GM06990 (cell line): ENCODE results near the gene PATE3.

Experiments used
- DNase-seq: peaks from one replicate; pipeline ENCODE4 v3.0.0-alpha.2; 2011; ENCODE audit not compliant: insufficient read length; ENCODE audit errors: extremely low read depth
- H3K27me3 ChIP-seq: replicated peaks from 2 replicates; pipeline ENCODE4 v1.6.0; 2011; ENCODE audit warnings: low read length; ENCODE audit not compliant: control insufficient read depth, insufficient read depth
- H3K36me3 ChIP-seq: 2 replicates; pipeline ENCODE4 v1.5.1; 2011; ENCODE audit warnings: low read length; ENCODE audit not compliant: control insufficient read depth, insufficient read depth
- H3K4me3 ChIP-seq: replicated peaks from 2 replicates; pipeline ENCODE4 v1.5.1; 2011; ENCODE audit warnings: low read depth, mild to moderate bottlenecking, control low read depth, low read length
- TF ChIP-seq, protein P1 (sequence below): IDR thresholded peaks from 2 replicates; pipeline ENCODE4 v1.5.1; 2011; ENCODE audit warnings: low read length, control low read depth, mild to moderate bottlenecking, inconsistent platforms; ENCODE audit not compliant: insufficient read depth, poor library complexity, severe bottlenecking

The PATE3 gene

DNA sequence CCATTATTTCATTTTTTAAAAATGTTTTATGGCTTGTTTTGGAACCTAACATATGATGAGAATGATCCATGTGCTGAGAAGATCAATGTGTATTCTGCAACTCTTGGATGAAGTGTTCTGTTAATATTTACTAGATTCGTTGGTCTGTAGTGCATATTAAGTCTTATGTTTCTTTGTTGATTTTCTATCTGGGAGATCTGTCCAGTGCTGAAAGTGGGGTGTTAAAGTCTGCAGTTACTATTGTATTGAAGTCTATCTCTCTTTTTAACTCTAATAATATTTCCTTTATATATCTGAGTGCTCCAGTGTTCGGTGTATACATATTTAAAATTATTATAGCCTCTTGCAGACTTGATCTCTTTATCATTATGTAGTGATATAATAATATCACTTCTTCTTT lies 11.9 kb downstream of the PATE3 start:
- no peak for DNase-seq
- Histone ChIP-seq H3K4me3 (no peak overlapping the region), H3K27me3 (no peaks in the 10 kb centered on the region), H3K36me3 (no peaks in the 10 kb centered on the region)
- TF ChIP-seq, protein P1, sequence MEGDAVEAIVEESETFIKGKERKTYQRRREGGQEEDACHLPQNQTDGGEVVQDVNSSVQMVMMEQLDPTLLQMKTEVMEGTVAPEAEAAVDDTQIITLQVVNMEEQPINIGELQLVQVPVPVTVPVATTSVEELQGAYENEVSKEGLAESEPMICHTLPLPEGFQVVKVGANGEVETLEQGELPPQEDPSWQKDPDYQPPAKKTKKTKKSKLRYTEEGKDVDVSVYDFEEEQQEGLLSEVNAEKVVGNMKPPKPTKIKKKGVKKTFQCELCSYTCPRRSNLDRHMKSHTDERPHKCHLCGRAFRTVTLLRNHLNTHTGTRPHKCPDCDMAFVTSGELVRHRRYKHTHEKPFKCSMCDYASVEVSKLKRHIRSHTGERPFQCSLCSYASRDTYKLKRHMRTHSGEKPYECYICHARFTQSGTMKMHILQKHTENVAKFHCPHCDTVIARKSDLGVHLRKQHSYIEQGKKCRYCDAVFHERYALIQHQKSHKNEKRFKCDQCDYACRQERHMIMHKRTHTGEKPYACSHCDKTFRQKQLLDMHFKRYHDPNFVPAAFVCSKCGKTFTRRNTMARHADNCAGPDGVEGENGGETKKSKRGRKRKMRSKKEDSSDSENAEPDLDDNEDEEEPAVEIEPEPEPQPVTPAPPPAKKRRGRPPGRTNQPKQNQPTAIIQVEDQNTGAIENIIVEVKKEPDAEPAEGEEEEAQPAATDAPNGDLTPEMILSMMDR: no peak

DNA sequence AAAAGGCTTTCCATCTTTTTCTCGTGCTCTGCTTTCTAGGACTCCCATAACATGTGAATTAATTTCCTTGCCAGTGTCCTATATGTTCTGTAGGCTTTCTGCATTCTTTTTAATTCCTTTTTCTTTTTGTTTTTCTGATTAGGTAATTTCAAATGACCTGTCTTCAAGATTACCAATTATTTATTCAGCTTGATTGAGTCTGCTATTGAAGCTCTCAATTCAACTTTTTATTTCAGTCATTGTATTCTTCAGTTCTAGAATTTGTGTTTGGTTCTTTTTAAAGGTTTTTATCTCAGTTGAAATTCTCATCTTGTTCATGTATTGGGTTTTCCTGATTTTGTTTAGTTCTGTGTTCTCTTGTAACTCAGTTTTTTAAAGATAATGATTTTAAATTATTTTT lies 14.5 kb downstream of the PATE3 start:
- DNase-seq: no peak
- Histone ChIP-seq H3K36me3 (no peaks in the 10 kb centered on the region), H3K27me3 (no peaks in the 10 kb centered on the region), H3K4me3 (no peak overlapping the region)
- TF ChIP-seq, protein P1: no peak

DNA sequence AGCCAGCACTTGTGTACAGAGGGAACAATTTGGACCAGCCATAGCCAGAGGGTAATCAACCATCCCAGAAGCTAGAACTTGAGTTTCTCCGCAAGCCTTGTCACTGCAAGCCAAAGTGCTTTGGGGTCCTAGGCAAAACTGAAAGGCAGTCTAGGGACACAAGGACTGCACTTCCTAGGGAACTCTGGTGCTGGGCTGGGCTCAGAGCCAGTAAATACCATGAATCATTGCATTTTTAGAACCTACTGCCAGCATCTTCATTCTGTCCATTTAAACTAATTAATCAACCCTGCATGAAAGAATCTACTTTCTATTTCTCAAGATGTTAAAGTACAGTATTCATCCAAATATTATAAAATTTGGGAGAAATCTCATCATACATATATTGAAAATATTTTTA lies 20.0 kb downstream of the PATE3 start:
- DNase-seq: no peak
- no peaks in the 10 kb centered on the region for H3K27me3 ChIP-seq
- TF ChIP-seq, protein P1: no peak
- H3K36me3 ChIP-seq: no peaks in the 10 kb centered on the region
- H3K4me3 ChIP-seq: no peak overlapping the region

DNA sequence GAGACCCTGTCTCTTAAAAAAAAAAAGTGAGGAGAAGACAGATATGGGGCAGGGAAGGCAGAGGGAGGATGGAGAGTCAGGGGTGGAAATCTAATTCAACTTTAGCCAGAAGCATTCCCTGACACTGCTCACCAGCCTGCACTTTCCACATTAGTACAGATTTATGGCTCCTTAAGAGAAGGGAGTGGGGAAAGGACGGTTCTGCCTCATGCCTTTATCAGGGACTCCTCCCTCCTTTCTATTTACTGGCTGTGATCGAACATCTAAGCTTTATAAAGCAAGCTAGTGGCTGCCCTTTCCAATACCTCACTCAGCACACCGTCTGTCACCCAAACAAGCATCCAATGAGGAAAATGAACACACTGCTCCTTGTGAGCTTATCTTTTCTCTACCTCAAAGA lies 45.1 kb downstream of the PATE3 start, which contains the start of gene PATE4:
TSS of gene PATE4 (plus strand) at position 301 of the 400 bp plus-strand sequence. CDS start at position 345, 44 bp downstream.
- Histone ChIP-seq H3K27me3 (no peaks in the 10 kb centered on the region), H3K4me3 (no peak within 1 kb of the TSS), H3K36me3 (no peaks in the 10 kb centered on the region)
- no peak for DNase-seq
- TF ChIP-seq, protein P1: no peak

DNA sequence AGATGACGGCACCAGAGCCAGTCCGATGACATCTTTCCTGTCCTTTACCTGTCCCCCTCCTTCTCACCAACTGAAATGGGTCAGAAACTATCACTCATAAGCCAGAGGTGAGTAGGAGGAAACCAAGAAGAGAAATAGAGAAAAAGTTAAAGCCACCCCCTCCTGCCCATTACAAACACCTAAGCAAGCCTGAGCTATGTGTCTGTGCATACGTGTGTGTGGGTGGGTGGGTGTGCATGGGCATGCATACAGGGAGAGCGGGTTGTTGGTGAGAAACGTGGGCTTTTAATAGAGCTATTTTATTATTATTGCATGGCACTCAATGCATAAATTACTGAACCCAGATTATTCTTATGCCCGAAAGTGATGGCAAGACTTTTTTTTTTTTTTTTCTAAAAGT lies 47.8 kb downstream of the PATE3 start:
- TF ChIP-seq, protein P1: no peak
- DNase-seq: no peak

More for the DNA sequence above, 47.8 kb downstream of the PATE3 start:
- H3K36me3 ChIP-seq: no peaks in the 10 kb centered on the region
- H3K27me3 ChIP-seq: no peaks in the 10 kb centered on the region; the same call in 1 of the 2 replicates
- H3K4me3 ChIP-seq: no peak overlapping the region
